Panc1 (cell line): Measurements from ENCODE around the gene FDXACB1. TPM values are rescaled to one million over a fixed set of nuclear protein-coding genes. Genes with fewer than 3 reads are reported as not detected.

ENCODE experiments used
- ATAC-seq: fragments of 200-7000 bp; cut with Tn5 transposase; 2 replicates; pipeline ENCODE4 v1.9.1; 2020; ENCODE audit warnings: mild to moderate bottlenecking, moderate library complexity
- BruUV-seq: library from RNA; stranded (reverse); fragments of 400-500 nt; replicated peaks from 2 replicates; lab custom pipeline; 2021; lab: Mats Ljungman, UMichigan
- CTCF ChIA-PET: fragments of 300-600 bp; sonication (Branson Sonifier 250); formaldehyde crosslinking; loops from one replicate; lab custom pipeline; 2022; ENCODE audit warnings: antibody characterized with exemption; lab: Charles Lee
- POLR2A ChIA-PET: fragments of 300-600 bp; sonication (Branson Sonifier 250); formaldehyde crosslinking; loops from one replicate; lab custom pipeline; 2022; ENCODE audit warnings: antibody characterized with exemption; lab: Charles Lee
- DNase-seq: peaks from one replicate; pipeline ENCODE4 v3.0.0-alpha.2; 2010; ENCODE audit warnings: low read depth, low spot score
- H3K27ac ChIP-seq: 2 replicates; pipeline ENCODE4 v1.5.1; 2011; ENCODE audit warnings: mild to moderate bottlenecking, low read length, inconsistent platforms
- H3K27me3 ChIP-seq: fragments of 200-500 bp; sonication (Bioruptor generic); 2 replicates; pipeline ENCODE4 v1.6.0; 2014; ENCODE audit warnings: low read length, inconsistent platforms; ENCODE audit not compliant: control insufficient read depth, insufficient read depth
- H3K36me3 ChIP-seq: fragments of 200-500 bp; sonication (Bioruptor generic); 2 replicates; pipeline ENCODE4 v1.5.1; 2014; ENCODE audit warnings: inconsistent platforms, mild to moderate bottlenecking, low read length, moderate library complexity; ENCODE audit not compliant: control insufficient read depth, insufficient read depth
- H3K4me1 ChIP-seq: 2 replicates; pipeline ENCODE4 v1.5.1; 2011; ENCODE audit warnings: inconsistent platforms, mild to moderate bottlenecking, low read length, moderate library complexity; ENCODE audit not compliant: control insufficient read depth, insufficient read depth
- H3K4me3 ChIP-seq, 2 experiments: 2 replicates each; pipeline ENCODE4 v1.5.1; 2011 to 2012; ENCODE audit warnings: low read depth in 2 of 2, low read length in 2 of 2, mild to moderate bottlenecking in 2 of 2, inconsistent platforms in 1 of 2, moderate library complexity in 1 of 2
- H3K9me3 ChIP-seq: fragments of 200-500 bp; sonication (Bioruptor generic); 2 replicates; pipeline ENCODE4 v1.5.1; 2014; ENCODE audit warnings: low read depth, mild to moderate bottlenecking, inconsistent platforms, low read length, moderate library complexity; ENCODE audit not compliant: control insufficient read depth, insufficient read depth
- CTCF ChIP-seq: fragments of 450-650 bp; IDR thresholded peaks from 2 replicates; pipeline ENCODE4 v1.5.1; 2017; ENCODE audit warnings: mild to moderate bottlenecking
- REST ChIP-seq, 2 experiments: IDR thresholded peaks; 2 replicates each; pipeline ENCODE4 v1.6.1; 2011 to 2012; ENCODE audit warnings: low read depth in 2 of 2, control low read depth in 1 of 2, low read length in 1 of 2, mild to moderate bottlenecking in 1 of 2, moderate library complexity in 1 of 2; ENCODE audit not compliant: insufficient read depth in 1 of 2
- SIN3A ChIP-seq: IDR thresholded peaks from 2 replicates; pipeline ENCODE4 v1.6.1; 2012; ENCODE audit warnings: low read depth, mild to moderate bottlenecking, low read length, moderate library complexity, borderline replicate concordance; ENCODE audit not compliant: insufficient read depth
- TCF7L2 ChIP-seq: IDR thresholded peaks from 2 replicates; pipeline ENCODE4 v1.6.1; 2011; ENCODE audit warnings: mild to moderate bottlenecking, low read depth, low read length, inconsistent platforms
- in situ Hi-C: cut with HindIII; loops from 2 replicates; pipeline ENCODE4 v1.10.0; 2016; ENCODE audit warnings: low sequenced_read_pairs, low pct_unique_long_range_greater_than_20kb
- intact Hi-C: fragments of 100-400 bp; cut with micrococcal nuclease; formaldehyde crosslinking; loops from one replicate; pipeline ENCODE4 v1.10.0; 2022; ENCODE audit not compliant: unreplicated experiment
- total RNA-seq: library from RNA; stranded (reverse); gene quantifications from one replicate; pipeline ENCODE4 v1.2.1, GENCODE V29; 2021; ENCODE audit not compliant: unreplicated experiment

FDXACB1 gene
- total RNA-seq, 1 experiment from 2014 or later, result 4.1 TPM

- intact Hi-C loops, result no loop called here
- ChIA-PET POLR2A (no interaction called here), CTCF (no interaction called here)
- Histone ChIP-seq H3K36me3 (no peaks in the 10 kb centered on the region), H3K4me1 (peaks cover 11% of the 10 kb centered on the region; the same call in 1 of the 2 replicates), H3K27ac (no peak overlapping the region), H3K9me3 (no peaks in the 10 kb centered on the region), H3K27me3 (no peaks in the 10 kb centered on the region), H3K4me3 (no peak overlapping the region)
- TF ChIP-seq TCF7L2 (no peak), SIN3A (no peak), CTCF (no peak), REST (IDR thresholded peaks at IDR 0.05; ENCODE audit: insufficient read depth in 1 of 2, low read depth in 2 of 2, low read length in 1 of 2) (no peak)
- in situ Hi-C loops, result no loop called here
- no peak for DNase-seq
- no peak for ATAC-seq
- BruUV-seq, result no TSS peak
These were observed 42.7 kb upstream of the FDXACB1 start for GRCh38 chr11:111921541-111922230.

- in situ Hi-C loops (no loop called here), intact Hi-C loops (no loop called here)
- no peak for TF ChIP-seq REST (IDR thresholded peaks at IDR 0.05; ENCODE audit: insufficient read depth in 1 of 2, low read depth in 2 of 2, low read length in 1 of 2)
- TF ChIP-seq TCF7L2, result no peak
- no peak for TF ChIP-seq SIN3A
- no TSS peak for BruUV-seq
- Histone ChIP-seq H3K27me3 (no peaks in the 10 kb centered on the region), H3K9me3 (no peaks in the 10 kb centered on the region), H3K27ac (no peak overlapping the region), H3K36me3 (no peaks in the 10 kb centered on the region), H3K4me3 (no peak overlapping the region), H3K4me1 (0 out of 2 replicates have a peak, but pooled peaks cover 6% of the 10 kb centered on the region)
- ChIA-PET POLR2A (no interaction called here), CTCF (no interaction called here)
- ATAC-seq, result no peak
- no peak for DNase-seq
These were observed 41.9 kb upstream of the FDXACB1 start for GRCh38 chr11:111920908-111921307.
